ENCODE data around the gene COMTD1.
"Not testable (repeated sequence)": the region's sequence is repeated elsewhere in the genome, so short reads cannot be mapped to it uniquely, and the experiment has no call there.

COMTD1 gene

GRCh38 chr10:75191821-75192568 is 43.8 kb downstream of the COMTD1 start:
- DNase-seq: no peak

DNA sequence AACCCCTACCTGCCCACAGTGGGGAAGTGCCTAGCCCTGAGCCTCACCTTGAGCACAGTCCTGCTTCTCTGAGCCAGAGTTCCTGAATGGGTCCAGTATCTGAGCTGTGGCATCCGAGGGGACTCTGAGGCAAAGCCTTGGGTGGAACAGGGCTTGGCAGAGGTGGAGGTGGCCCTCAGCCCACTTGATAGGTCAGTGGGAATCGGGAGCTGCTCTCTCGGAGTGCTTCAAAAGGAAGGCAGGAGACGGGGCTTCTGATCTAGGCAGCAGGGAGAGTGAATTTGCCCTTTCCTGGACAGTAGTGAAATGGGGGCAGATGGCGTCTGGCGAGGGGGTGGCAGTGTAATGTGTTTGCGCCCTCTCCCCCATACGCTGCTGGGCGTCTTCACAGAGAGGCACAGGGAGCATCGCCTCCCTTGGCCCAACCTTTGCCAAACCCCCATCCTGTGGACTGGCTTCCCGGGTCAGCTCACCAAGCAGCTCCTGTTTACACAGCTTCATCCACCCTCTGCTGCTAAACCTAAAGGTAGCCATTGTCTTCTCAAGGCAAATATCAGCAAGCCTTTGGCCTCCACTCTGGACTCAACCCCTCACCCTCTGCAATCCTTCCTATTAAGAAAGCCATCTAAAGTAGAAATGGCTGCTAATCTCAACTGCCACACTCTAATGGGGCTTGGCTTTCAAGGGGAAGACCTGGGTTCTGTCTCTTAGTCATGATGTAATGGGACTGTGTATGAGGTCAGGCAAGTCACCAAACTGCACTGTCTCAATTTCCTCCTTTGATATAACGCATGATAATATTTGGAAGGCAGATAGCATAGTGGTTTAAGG is 46.3 kb downstream of the COMTD1 start:
- DNase-seq: no peak

DNA sequence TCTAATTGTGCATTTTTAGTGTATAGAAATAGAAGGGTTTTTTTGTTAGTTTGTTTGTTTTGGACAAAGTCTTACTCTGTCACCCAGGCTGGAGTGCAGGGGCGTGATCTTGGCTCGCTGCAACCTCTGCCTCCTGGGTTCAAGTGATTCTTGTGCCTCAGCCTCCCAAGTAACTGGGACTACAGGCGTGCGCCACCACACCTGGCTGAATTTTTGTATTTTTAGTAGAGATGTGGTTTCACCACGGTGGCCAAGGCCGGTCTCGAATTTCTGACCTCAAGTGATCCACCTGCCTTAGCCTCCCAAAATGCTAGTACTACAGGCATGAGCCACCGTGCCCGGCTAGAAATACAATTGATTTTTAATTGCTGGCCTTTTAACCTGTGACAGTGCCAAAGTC is 47.2 kb downstream of the COMTD1 start:
- DNase-seq: not testable (repeated sequence)

- peak; percentile 46 for DNase-seq
Observed at GRCh38 chr10:75187961-75188426, 47.8 kb downstream of the COMTD1 start.

GRCh38 chr10:75186310-75186709 is 49.4 kb downstream of the COMTD1 start:
- no peak for DNase-seq
